Measurements from ENCODE around the gene JMJD8.

The JMJD8 gene

GRCh38 chr16:659618-660017 lies 24.5 kb downstream of the JMJD8 start:
- DNase-seq (ENCODE audit: low read depth) = no peak

- DNase-seq (ENCODE audit: low read depth) = no peak
These were observed 25.2 kb downstream of the JMJD8 start for GRCh38 chr16:658679-659571.

- DNase-seq (ENCODE audit: low read depth) = no peak
These were observed 26.6 kb downstream of the JMJD8 start for GRCh38 chr16:657487-657886.

- no peak for DNase-seq (ENCODE audit: low read depth)
These were observed 30.1 kb downstream of the JMJD8 start for GRCh38 chr16:654034-654433.

- DNase-seq (ENCODE audit: low read depth) = no peak
These were observed 31.5 kb downstream of the JMJD8 start for GRCh38 chr16:652454-653305.

DNA sequence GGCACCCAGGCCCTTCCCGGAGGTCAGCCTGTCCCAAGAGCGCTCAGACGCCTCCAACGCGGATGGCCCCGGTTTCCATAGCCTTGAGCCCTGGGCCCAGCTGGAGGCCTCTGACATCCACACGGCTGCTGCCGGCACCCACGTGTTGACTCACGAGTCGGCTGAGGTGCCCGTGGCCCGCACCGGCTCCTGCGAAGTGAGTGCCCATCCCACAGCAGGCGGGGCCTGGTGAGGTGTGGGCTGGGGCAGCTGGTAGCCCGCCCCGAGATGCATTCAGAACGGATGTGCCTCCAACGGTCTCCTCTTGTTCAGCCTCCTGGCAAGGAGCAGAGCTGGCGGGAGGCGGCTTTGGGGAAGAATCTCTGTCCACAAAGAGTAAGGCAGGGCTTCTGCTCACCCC lies 32.3 kb downstream of the JMJD8 start:
- no peak for DNase-seq (ENCODE audit: low read depth)

GRCh38 chr16:649631-650030 lies 34.5 kb downstream of the JMJD8 start:
- no peak for DNase-seq (ENCODE audit: low read depth)

GRCh38 chr16:648781-649589 lies 35.1 kb downstream of the JMJD8 start, which contains the start of gene WDR90:
TSS of gene WDR90 (plus strand) at chr16:649365. CDS start at chr16:649417, 52 bp downstream.
- DNase-seq (ENCODE audit: low read depth) = peak; percentile 83

- no peak for DNase-seq (ENCODE audit: low read depth)
These were observed 35.9 kb downstream of the JMJD8 start for GRCh38 chr16:648071-648780.

- no peak for DNase-seq (ENCODE audit: low read depth)
These were observed 36.8 kb downstream of the JMJD8 start for GRCh38 chr16:647173-647902.

DNA sequence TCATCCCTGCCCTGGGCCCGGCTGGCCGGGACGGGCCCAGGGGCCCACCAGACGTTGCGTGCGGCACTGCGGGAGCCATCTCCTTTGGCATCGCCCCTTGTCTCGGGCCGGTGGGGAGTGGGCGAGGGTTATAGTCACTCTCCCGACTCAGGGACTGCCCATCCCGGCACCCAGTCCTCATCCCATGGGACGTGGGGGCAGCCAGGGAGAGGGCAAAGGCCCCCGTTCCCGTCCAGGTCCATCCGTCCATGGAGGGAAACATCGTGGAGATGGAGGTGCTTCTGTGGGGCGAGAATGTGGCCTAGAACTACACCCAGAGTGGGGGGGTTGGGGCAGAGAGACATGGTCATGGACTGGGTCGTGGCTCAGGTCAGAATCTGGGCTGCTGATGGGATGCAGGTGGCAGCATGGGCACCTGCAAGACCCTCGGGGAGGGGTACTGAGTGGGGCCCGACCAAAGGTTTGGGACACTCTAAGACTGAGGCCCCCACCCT lies 37.4 kb downstream of the JMJD8 start:
- no peak for DNase-seq (ENCODE audit: low read depth)

GRCh38 chr16:645852-646678 lies 38.1 kb downstream of the JMJD8 start:
- no peak for DNase-seq (ENCODE audit: low read depth)

DNA sequence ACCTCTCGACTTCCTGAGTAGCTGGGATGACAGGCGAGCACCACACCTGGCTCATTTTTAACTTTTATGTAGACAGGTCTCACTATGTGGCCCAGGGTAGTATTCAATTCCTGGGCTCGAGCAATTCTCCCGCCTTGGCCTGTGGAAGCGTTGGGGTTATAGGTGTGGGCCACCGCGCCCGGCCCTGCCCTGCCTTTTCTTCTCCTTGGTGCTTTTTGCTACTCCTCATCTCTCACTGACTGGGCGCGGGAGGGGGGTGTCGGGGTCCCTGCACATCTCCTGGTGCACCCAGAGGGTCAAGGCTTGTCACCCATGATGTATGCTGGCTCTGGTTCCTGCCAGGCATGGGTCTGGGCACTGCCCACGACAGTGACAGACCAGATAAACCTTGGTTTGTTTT lies 39.6 kb downstream of the JMJD8 start:
- DNase-seq (ENCODE audit: low read depth) = no peak

DNA sequence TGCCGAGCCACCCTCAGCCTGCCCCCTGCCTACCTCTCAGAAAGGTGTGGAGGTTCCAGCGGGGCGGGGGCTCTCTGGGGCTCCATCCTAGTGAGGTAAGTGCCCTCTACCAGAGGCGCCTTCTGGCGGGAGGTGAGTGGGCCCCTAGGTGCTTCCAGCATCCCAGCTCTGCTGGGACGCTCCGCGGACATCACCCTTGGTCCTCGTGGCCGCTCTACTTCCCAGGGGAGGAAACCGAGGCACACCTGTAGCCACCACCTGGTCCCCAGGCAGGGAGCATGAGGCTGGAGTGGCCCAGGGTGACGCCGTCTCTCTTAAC lies 41.1 kb downstream of the JMJD8 start:
- no peak for DNase-seq (ENCODE audit: low read depth)

- DNase-seq (ENCODE audit: low read depth) = no peak
These were observed 41.7 kb downstream of the JMJD8 start for GRCh38 chr16:642189-643049.

GRCh38 chr16:641326-642188 lies 42.6 kb downstream of the JMJD8 start, which contains the start of gene MCRIP2:
TSS of gene MCRIP2 (plus strand) at chr16:641828. CDS start at chr16:641992, 164 bp downstream.
- DNase-seq (ENCODE audit: low read depth) = peak; percentile 40

DNA sequence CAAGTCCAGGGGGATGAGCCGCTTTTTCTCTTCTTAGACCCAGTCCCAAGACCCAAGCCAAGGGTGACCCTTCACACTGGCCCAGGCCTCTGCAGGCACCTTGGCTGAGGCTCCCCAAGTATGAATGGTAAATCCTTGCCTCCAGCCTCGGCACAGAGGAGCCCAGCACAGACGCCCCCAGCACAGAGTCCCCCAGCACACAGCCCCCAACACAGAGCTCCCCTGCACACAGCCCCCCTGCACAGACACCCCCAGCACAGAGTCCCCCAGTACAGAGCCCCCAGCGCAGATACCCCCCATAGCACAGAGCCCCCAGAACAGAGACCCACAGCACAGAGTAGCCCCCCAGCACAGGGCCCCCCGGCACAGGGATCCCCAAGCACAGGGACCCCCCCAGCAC lies 43.5 kb downstream of the JMJD8 start:
- DNase-seq (ENCODE audit: low read depth) = no peak

GRCh38 chr16:638836-639235 lies 45.3 kb downstream of the JMJD8 start:
- no peak for DNase-seq (ENCODE audit: low read depth)
